Panc1 (cell line): ENCODE results near the gene TSR3. TPM values are rescaled to one million over a fixed set of nuclear protein-coding genes. Genes with fewer than 3 reads are reported as not detected.

Experiments used
- ATAC-seq: fragments of 200-7000 bp; cut with Tn5 transposase; 2 replicates; pipeline ENCODE4 v1.9.1; 2020; ENCODE audit warnings: mild to moderate bottlenecking, moderate library complexity
- BruUV-seq: library from RNA; stranded (reverse); fragments of 400-500 nt; replicated peaks from 2 replicates; lab custom pipeline; 2021; lab: Mats Ljungman, UMichigan
- CTCF ChIA-PET: fragments of 300-600 bp; sonication (Branson Sonifier 250); formaldehyde crosslinking; loops from one replicate; lab custom pipeline; 2022; ENCODE audit warnings: antibody characterized with exemption; lab: Charles Lee
- POLR2A ChIA-PET: fragments of 300-600 bp; sonication (Branson Sonifier 250); formaldehyde crosslinking; loops from one replicate; lab custom pipeline; 2022; ENCODE audit warnings: antibody characterized with exemption; lab: Charles Lee
- DNase-seq: peaks from one replicate; pipeline ENCODE4 v3.0.0-alpha.2; 2010; ENCODE audit warnings: low read depth, low spot score
- H3K27ac ChIP-seq: 2 replicates; pipeline ENCODE4 v1.5.1; 2011; ENCODE audit warnings: mild to moderate bottlenecking, low read length, inconsistent platforms
- H3K27me3 ChIP-seq: fragments of 200-500 bp; sonication (Bioruptor generic); 2 replicates; pipeline ENCODE4 v1.6.0; 2014; ENCODE audit warnings: low read length, inconsistent platforms; ENCODE audit not compliant: control insufficient read depth, insufficient read depth
- H3K36me3 ChIP-seq: fragments of 200-500 bp; sonication (Bioruptor generic); 2 replicates; pipeline ENCODE4 v1.5.1; 2014; ENCODE audit warnings: inconsistent platforms, mild to moderate bottlenecking, low read length, moderate library complexity; ENCODE audit not compliant: control insufficient read depth, insufficient read depth
- H3K4me1 ChIP-seq: 2 replicates; pipeline ENCODE4 v1.5.1; 2011; ENCODE audit warnings: inconsistent platforms, mild to moderate bottlenecking, low read length, moderate library complexity; ENCODE audit not compliant: control insufficient read depth, insufficient read depth
- H3K4me3 ChIP-seq, 2 experiments: 2 replicates each; pipeline ENCODE4 v1.5.1; 2011 to 2012; ENCODE audit warnings: low read depth in 2 of 2, low read length in 2 of 2, mild to moderate bottlenecking in 2 of 2, inconsistent platforms in 1 of 2, moderate library complexity in 1 of 2
- H3K9me3 ChIP-seq: fragments of 200-500 bp; sonication (Bioruptor generic); 2 replicates; pipeline ENCODE4 v1.5.1; 2014; ENCODE audit warnings: low read depth, mild to moderate bottlenecking, inconsistent platforms, low read length, moderate library complexity; ENCODE audit not compliant: control insufficient read depth, insufficient read depth
- POLR2AphosphoS5 ChIP-seq: IDR thresholded peaks from 2 replicates; pipeline ENCODE4 v1.6.1; 2012; ENCODE audit warnings: mild to moderate bottlenecking, low read depth, low read length, moderate library complexity
- SIN3A ChIP-seq: IDR thresholded peaks from 2 replicates; pipeline ENCODE4 v1.6.1; 2012; ENCODE audit warnings: low read depth, mild to moderate bottlenecking, low read length, moderate library complexity, borderline replicate concordance; ENCODE audit not compliant: insufficient read depth
- TCF7L2 ChIP-seq: IDR thresholded peaks from 2 replicates; pipeline ENCODE4 v1.6.1; 2011; ENCODE audit warnings: mild to moderate bottlenecking, low read depth, low read length, inconsistent platforms
- in situ Hi-C: cut with HindIII; loops from 2 replicates; pipeline ENCODE4 v1.10.0; 2016; ENCODE audit warnings: low sequenced_read_pairs, low pct_unique_long_range_greater_than_20kb
- intact Hi-C: fragments of 100-400 bp; cut with micrococcal nuclease; formaldehyde crosslinking; loops from one replicate; pipeline ENCODE4 v1.10.0; 2022; ENCODE audit not compliant: unreplicated experiment
- total RNA-seq: library from RNA; stranded (reverse); gene quantifications from one replicate; pipeline ENCODE4 v1.2.1, GENCODE V29; 2021; ENCODE audit not compliant: unreplicated experiment
- TF ChIP-seq, protein P1 (sequence below), 2 experiments: IDR thresholded peaks; 2 replicates each; pipeline ENCODE4 v1.6.1; 2011 to 2012; ENCODE audit warnings: low read depth in 2 of 2, control low read depth in 1 of 2, low read length in 1 of 2, mild to moderate bottlenecking in 1 of 2, moderate library complexity in 1 of 2; ENCODE audit not compliant: insufficient read depth in 1 of 2
- TF ChIP-seq, protein P2 (sequence below): fragments of 450-650 bp; IDR thresholded peaks from 2 replicates; pipeline ENCODE4 v1.5.1; 2017; ENCODE audit warnings: mild to moderate bottlenecking

The TSR3 gene
- total RNA-seq, 1 experiment from 2014 or later = 89.7 TPM

DNA sequence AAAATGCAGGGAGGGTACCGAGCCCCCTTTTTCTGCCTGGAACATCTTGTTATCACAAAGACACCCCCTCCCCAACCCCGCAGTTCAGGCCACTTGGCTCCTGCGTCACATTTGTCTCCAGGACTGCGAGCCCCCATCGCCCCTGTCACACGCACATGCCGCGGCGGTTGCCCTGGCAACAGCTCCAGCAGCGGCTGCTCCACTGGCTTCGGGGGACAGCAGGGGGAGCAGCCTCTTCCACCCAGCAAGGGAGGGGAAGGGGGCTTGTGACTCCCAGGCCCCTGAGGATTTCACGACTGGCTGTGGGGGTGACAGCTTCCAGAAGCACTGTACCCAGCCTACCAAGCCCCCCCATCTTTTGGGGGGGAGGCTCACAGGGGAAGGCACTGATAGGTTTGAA is 15.7 kb downstream of the TSR3 start:
- DNase-seq (no peak), ATAC-seq (no peak)
- TF ChIP-seq TCF7L2 = no peak
- TF ChIP-seq POLR2AphosphoS5 = no peak
- TF ChIP-seq, protein P1, sequence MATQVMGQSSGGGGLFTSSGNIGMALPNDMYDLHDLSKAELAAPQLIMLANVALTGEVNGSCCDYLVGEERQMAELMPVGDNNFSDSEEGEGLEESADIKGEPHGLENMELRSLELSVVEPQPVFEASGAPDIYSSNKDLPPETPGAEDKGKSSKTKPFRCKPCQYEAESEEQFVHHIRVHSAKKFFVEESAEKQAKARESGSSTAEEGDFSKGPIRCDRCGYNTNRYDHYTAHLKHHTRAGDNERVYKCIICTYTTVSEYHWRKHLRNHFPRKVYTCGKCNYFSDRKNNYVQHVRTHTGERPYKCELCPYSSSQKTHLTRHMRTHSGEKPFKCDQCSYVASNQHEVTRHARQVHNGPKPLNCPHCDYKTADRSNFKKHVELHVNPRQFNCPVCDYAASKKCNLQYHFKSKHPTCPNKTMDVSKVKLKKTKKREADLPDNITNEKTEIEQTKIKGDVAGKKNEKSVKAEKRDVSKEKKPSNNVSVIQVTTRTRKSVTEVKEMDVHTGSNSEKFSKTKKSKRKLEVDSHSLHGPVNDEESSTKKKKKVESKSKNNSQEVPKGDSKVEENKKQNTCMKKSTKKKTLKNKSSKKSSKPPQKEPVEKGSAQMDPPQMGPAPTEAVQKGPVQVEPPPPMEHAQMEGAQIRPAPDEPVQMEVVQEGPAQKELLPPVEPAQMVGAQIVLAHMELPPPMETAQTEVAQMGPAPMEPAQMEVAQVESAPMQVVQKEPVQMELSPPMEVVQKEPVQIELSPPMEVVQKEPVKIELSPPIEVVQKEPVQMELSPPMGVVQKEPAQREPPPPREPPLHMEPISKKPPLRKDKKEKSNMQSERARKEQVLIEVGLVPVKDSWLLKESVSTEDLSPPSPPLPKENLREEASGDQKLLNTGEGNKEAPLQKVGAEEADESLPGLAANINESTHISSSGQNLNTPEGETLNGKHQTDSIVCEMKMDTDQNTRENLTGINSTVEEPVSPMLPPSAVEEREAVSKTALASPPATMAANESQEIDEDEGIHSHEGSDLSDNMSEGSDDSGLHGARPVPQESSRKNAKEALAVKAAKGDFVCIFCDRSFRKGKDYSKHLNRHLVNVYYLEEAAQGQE (IDR thresholded peaks at IDR 0.05; ENCODE audit: insufficient read depth in 1 of 2, low read depth in 2 of 2, low read length in 1 of 2) = no peak
- TF ChIP-seq, protein P2, sequence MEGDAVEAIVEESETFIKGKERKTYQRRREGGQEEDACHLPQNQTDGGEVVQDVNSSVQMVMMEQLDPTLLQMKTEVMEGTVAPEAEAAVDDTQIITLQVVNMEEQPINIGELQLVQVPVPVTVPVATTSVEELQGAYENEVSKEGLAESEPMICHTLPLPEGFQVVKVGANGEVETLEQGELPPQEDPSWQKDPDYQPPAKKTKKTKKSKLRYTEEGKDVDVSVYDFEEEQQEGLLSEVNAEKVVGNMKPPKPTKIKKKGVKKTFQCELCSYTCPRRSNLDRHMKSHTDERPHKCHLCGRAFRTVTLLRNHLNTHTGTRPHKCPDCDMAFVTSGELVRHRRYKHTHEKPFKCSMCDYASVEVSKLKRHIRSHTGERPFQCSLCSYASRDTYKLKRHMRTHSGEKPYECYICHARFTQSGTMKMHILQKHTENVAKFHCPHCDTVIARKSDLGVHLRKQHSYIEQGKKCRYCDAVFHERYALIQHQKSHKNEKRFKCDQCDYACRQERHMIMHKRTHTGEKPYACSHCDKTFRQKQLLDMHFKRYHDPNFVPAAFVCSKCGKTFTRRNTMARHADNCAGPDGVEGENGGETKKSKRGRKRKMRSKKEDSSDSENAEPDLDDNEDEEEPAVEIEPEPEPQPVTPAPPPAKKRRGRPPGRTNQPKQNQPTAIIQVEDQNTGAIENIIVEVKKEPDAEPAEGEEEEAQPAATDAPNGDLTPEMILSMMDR = no peak
- TF ChIP-seq SIN3A = no peak
- intact Hi-C loops = no loop called here
- Histone ChIP-seq H3K36me3 (no peaks in the 10 kb centered on the region), H3K27ac (no peak overlapping the region), H3K9me3 (no peaks in the 10 kb centered on the region), H3K27me3 (no peaks in the 10 kb centered on the region), H3K4me1 (peaks cover 20% of the 10 kb centered on the region), H3K4me3 (no peak overlapping the region)
- in situ Hi-C loops = no loop called here
- CTCF ChIA-PET = no interaction called here
- POLR2A ChIA-PET = no interaction called here
- no TSS peak for BruUV-seq

DNA sequence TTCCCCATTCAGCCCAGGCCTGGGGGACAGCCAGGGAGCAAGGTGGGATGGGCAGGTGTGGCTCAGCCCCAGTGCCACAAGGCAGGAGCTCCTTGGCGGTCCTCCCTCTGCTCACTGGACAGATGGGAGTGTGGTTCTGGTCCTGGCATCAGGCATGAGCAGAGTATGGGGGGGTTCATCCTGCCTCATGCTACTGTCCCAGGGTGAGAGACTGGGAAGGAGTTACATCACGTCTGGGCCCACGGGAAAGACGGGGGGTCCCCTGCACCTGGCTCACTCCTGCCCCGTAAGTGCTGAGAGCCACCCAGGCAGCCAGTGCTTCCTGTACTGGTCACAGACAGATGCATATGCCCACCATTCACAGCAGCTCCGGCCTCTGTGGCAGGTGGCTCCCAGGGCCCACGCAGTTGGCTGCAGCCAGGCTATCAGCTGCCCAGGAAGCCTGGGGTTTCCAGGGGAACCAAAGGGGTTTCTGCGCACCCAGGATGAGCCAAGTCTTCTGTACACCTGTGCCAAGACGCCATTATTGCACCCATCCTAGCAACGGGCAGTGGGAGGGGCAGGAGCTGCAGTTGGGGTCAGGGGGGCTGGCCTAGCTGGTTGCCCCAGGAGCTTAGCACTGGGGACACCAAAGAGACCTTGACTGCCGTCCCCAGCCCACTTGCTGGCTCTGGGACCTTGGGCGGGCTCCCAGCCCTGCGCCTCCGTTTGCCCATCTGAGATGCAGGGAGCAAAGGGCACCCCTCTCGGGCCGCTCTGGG is 16.3 kb downstream of the TSR3 start:
- no peaks in the 10 kb centered on the region for H3K36me3 ChIP-seq
- H3K27me3 ChIP-seq = no peaks in the 10 kb centered on the region
- no peak overlapping the region for H3K4me3 ChIP-seq
- ChIA-PET CTCF (no interaction called here), POLR2A (no interaction called here)
- TF ChIP-seq POLR2AphosphoS5 (no peak), SIN3A (no peak), TCF7L2 (no peak)
- TF ChIP-seq, protein P2 = no peak
- H3K9me3 ChIP-seq = no peaks in the 10 kb centered on the region
- DNase-seq (no peak), ATAC-seq (peak; percentile 6; the same call in 1 of the 2 replicates)
- in situ Hi-C loops (no loop called here), intact Hi-C loops (no loop called here)
- H3K27ac ChIP-seq = no peak overlapping the region
- H3K4me1 ChIP-seq = peaks cover 20% of the 10 kb centered on the region
- no TSS peak for BruUV-seq
